GM21619 (cell line): ENCODE results near the gene FGF10.
A peak's percentile ranks its signal among the peaks of the same experiment; 100 is the strongest.

Experiments used
- ATAC-seq: cut with Tn5 transposase; IDR thresholded peaks from one replicate; pipeline ENCODE4 v1.9.1; 2021; ENCODE audit not compliant: unreplicated experiment

Gene FGF10

GRCh38 chr5:44358421-44358820 lies 30.8 kb downstream of the FGF10 start:
- no peak for ATAC-seq

- no peak for ATAC-seq
Observed at GRCh38 chr5:44356231-44356630, 33.0 kb downstream of the FGF10 start.

GRCh38 chr5:44345871-44346270 lies 43.3 kb downstream of the FGF10 start:
- ATAC-seq: no peak

- no peak for ATAC-seq
Observed at GRCh38 chr5:44336708-44337107, 52.5 kb downstream of the FGF10 start.

GRCh38 chr5:44334622-44335021 lies 54.6 kb downstream of the FGF10 start:
- no peak for ATAC-seq

- peak; percentile 76 for ATAC-seq
Observed at GRCh38 chr5:44332285-44332971, 56.8 kb downstream of the FGF10 start.

GRCh38 chr5:44331471-44332050 lies 57.7 kb downstream of the FGF10 start:
- ATAC-seq: no peak

GRCh38 chr5:44329716-44330115 lies 59.5 kb downstream of the FGF10 start:
- no peak for ATAC-seq

GRCh38 chr5:44321144-44321725 lies 68.0 kb downstream of the FGF10 start:
- ATAC-seq: no peak

GRCh38 chr5:44320188-44320587 lies 69.0 kb downstream of the FGF10 start:
- ATAC-seq: no peak

GRCh38 chr5:44318883-44319282 lies 70.3 kb downstream of the FGF10 start:
- no peak for ATAC-seq

GRCh38 chr5:44312374-44312773 lies 76.8 kb downstream of the FGF10 start:
- ATAC-seq: no peak

GRCh38 chr5:44300551-44300950 lies 88.7 kb downstream of the FGF10 start:
- no peak for ATAC-seq

- no peak for ATAC-seq
Observed at GRCh38 chr5:44299394-44299793, 89.8 kb downstream of the FGF10 start.

- no peak for ATAC-seq
Observed at GRCh38 chr5:44294516-44294915, 94.7 kb downstream of the FGF10 start.

GRCh38 chr5:44292736-44293135 lies 96.5 kb downstream of the FGF10 start:
- ATAC-seq: no peak

- ATAC-seq: no peak
Observed at GRCh38 chr5:44278469-44278868, 110.8 kb downstream of the FGF10 start.

GRCh38 chr5:44275908-44276307 lies 113.3 kb downstream of the FGF10 start:
- ATAC-seq: no peak

- no peak for ATAC-seq
Observed at GRCh38 chr5:44275329-44275728, 113.9 kb downstream of the FGF10 start.

- no peak for ATAC-seq
Observed at GRCh38 chr5:44267909-44268308, 121.3 kb downstream of the FGF10 start.

- no peak for ATAC-seq
Observed at GRCh38 chr5:44266882-44267576, 122.2 kb downstream of the FGF10 start.

GRCh38 chr5:44265713-44266112 lies 123.5 kb downstream of the FGF10 start:
- no peak for ATAC-seq
